ENCODE results near the gene PRLR. TPM values are rescaled to one million over a fixed set of nuclear protein-coding genes. Genes with fewer than 3 reads are reported as not detected.

PRLR gene
- total RNA-seq, 2 experiments from 2014 or later = not detected

GRCh38 chr5:35069188-35069587, 161.1 kb downstream of the PRLR start:
- Mint-ChIP-seq H3K9me3 (no peaks in the 10 kb centered on the region), H3K36me3 (no peaks in the 10 kb centered on the region), H3K4me3 (no peak overlapping the region), H3K27me3 (peaks cover 22% of the 10 kb centered on the region), H3K4me1 (ENCODE audit: low read depth) (no peaks in the 10 kb centered on the region), H3K27ac (no peak overlapping the region)
- CTCF ChIA-PET = no interaction called here
- DNase-seq = no peak
- POLR2A ChIA-PET = no interaction called here
- intact Hi-C loops (cut with micrococcal nuclease) = no loop called here

GRCh38 chr5:35067985-35068384, 162.3 kb downstream of the PRLR start:
- H3K4me1 Mint-ChIP-seq (ENCODE audit: low read depth) = no peaks in the 10 kb centered on the region
- no peak overlapping the region for H3K27ac Mint-ChIP-seq
- intact Hi-C loops (cut with micrococcal nuclease) = no loop called here
- DNase-seq = no peak
- H3K9me3 Mint-ChIP-seq = no peaks in the 10 kb centered on the region
- peaks cover 24% of the 10 kb centered on the region for H3K27me3 Mint-ChIP-seq
- H3K4me3 Mint-ChIP-seq = no peak overlapping the region
- POLR2A ChIA-PET = no interaction called here
- no peaks in the 10 kb centered on the region for H3K36me3 Mint-ChIP-seq
- CTCF ChIA-PET = no interaction called here

GRCh38 chr5:35066260-35066795, 164.0 kb downstream of the PRLR start:
- no peak for DNase-seq
- ChIA-PET CTCF (interaction anchor here (0.6 kb wide), 1 partner anchor 1218 kb away, joined by 3 read pairs; no protein-coding TSS in a partner anchor), POLR2A (no interaction called here)
- intact Hi-C loops (cut with micrococcal nuclease) = no loop called here
- Mint-ChIP-seq H3K27me3 (peaks cover 24% of the 10 kb centered on the region), H3K27ac (no peak overlapping the region), H3K4me1 (ENCODE audit: low read depth) (no peaks in the 10 kb centered on the region), H3K9me3 (no peaks in the 10 kb centered on the region), H3K36me3 (no peaks in the 10 kb centered on the region), H3K4me3 (no peak overlapping the region)

DNA sequence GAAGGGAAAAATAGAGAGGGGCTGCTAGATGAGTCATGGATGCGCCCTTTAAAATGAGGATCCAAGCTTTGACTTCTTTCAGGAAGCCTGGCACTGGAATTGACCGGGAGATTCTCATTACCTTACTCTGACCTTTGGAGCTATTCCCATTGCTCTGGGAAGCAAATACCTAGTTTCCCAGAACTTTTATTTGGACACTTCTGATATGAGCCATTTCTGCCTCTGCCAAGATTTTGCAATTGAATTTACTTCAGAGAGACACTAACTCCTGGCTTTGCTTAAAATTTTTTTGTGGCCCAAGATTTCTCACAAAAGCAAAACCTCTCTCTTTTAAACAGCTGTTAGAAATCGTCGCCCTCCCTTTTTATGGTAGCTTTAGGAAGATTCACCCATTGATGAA, 166.9 kb downstream of the PRLR start:
- no peak overlapping the region for H3K27ac Mint-ChIP-seq
- H3K4me1 Mint-ChIP-seq (ENCODE audit: low read depth) = peaks cover 2% of the 10 kb centered on the region
- no peaks in the 10 kb centered on the region for H3K36me3 Mint-ChIP-seq
- no peaks in the 10 kb centered on the region for H3K9me3 Mint-ChIP-seq
- H3K4me3 Mint-ChIP-seq = no peak overlapping the region
- DNase-seq = no peak
- H3K27me3 Mint-ChIP-seq = peaks cover 25% of the 10 kb centered on the region
- ChIA-PET POLR2A (no interaction called here), CTCF (no interaction called here)
- intact Hi-C loops (cut with micrococcal nuclease) = no loop called here

- H3K36me3 Mint-ChIP-seq = no peaks in the 10 kb centered on the region
- DNase-seq = no peak
- peaks cover 10% of the 10 kb centered on the region for H3K4me1 Mint-ChIP-seq (ENCODE audit: low read depth)
- no peaks in the 10 kb centered on the region for H3K9me3 Mint-ChIP-seq
- H3K4me3 Mint-ChIP-seq = no peak overlapping the region
- POLR2A ChIA-PET = interaction anchor here (0.5 kb wide), 1 partner anchor 1648 kb away, joined by 4 read pairs; no protein-coding TSS in a partner anchor
- peaks cover 24% of the 10 kb centered on the region for H3K27me3 Mint-ChIP-seq
- intact Hi-C loops (cut with micrococcal nuclease) = no loop called here
- no peak overlapping the region for H3K27ac Mint-ChIP-seq
- CTCF ChIA-PET = no interaction called here
Observed at GRCh38 chr5:35061211-35061770, 169.0 kb downstream of the PRLR start.

- peaks cover 25% of the 10 kb centered on the region for H3K27me3 Mint-ChIP-seq
- DNase-seq = no peak
- peaks cover 10% of the 10 kb centered on the region for H3K4me1 Mint-ChIP-seq (ENCODE audit: low read depth)
- intact Hi-C loops (cut with micrococcal nuclease) = no loop called here
- H3K36me3 Mint-ChIP-seq = no peaks in the 10 kb centered on the region
- ChIA-PET POLR2A (no interaction called here), CTCF (no interaction called here)
- H3K27ac Mint-ChIP-seq = no peak overlapping the region
- no peaks in the 10 kb centered on the region for H3K9me3 Mint-ChIP-seq
- H3K4me3 Mint-ChIP-seq = no peak overlapping the region
Observed at GRCh38 chr5:35060236-35060635, 170.1 kb downstream of the PRLR start.

- POLR2A ChIA-PET = no interaction called here
- CTCF ChIA-PET = no interaction called here
- Mint-ChIP-seq H3K4me3 (no peak overlapping the region), H3K9me3 (no peaks in the 10 kb centered on the region), H3K4me1 (ENCODE audit: low read depth) (peaks cover 10% of the 10 kb centered on the region), H3K36me3 (no peaks in the 10 kb centered on the region), H3K27me3 (peaks cover 28% of the 10 kb centered on the region), H3K27ac (no peak overlapping the region)
- no peak for DNase-seq
- intact Hi-C loops (cut with micrococcal nuclease) = no loop called here
Observed at GRCh38 chr5:35059251-35059650, 171.0 kb downstream of the PRLR start.

- Mint-ChIP-seq H3K27ac (no peak overlapping the region), H3K4me1 (ENCODE audit: low read depth) (peaks cover 10% of the 10 kb centered on the region), H3K27me3 (peaks cover 28% of the 10 kb centered on the region), H3K36me3 (no peaks in the 10 kb centered on the region), H3K4me3 (no peak overlapping the region), H3K9me3 (no peaks in the 10 kb centered on the region)
- CTCF ChIA-PET = no interaction called here
- DNase-seq = no peak
- intact Hi-C loops (cut with micrococcal nuclease) = loop anchor here (1.0 kb wide), 1 partner anchor 72 kb away; no protein-coding TSS in a partner anchor
- POLR2A ChIA-PET = no interaction called here
Observed at GRCh38 chr5:35058374-35058788, 171.9 kb downstream of the PRLR start.

- H3K9me3 Mint-ChIP-seq = no peaks in the 10 kb centered on the region
- H3K4me1 Mint-ChIP-seq (ENCODE audit: low read depth) = peaks cover 10% of the 10 kb centered on the region
- CTCF ChIA-PET = interaction anchor here (0.6 kb wide), 1 partner anchor 1209 kb away, joined by 3 read pairs; no protein-coding TSS in a partner anchor
- H3K4me3 Mint-ChIP-seq = no peak overlapping the region
- POLR2A ChIA-PET = no interaction called here
- H3K27ac Mint-ChIP-seq = no peak overlapping the region
- intact Hi-C loops (cut with micrococcal nuclease) = no loop called here
- H3K27me3 Mint-ChIP-seq = peaks cover 27% of the 10 kb centered on the region
- no peaks in the 10 kb centered on the region for H3K36me3 Mint-ChIP-seq
- no peak for DNase-seq
Observed at GRCh38 chr5:35056686-35057085, 173.6 kb downstream of the PRLR start.

- Mint-ChIP-seq H3K36me3 (no peaks in the 10 kb centered on the region), H3K9me3 (no peaks in the 10 kb centered on the region), H3K27ac (no peak overlapping the region), H3K27me3 (peaks cover 35% of the 10 kb centered on the region), H3K4me3 (no peak overlapping the region), H3K4me1 (ENCODE audit: low read depth) (peaks cover 2% of the 10 kb centered on the region)
- intact Hi-C loops (cut with micrococcal nuclease) = no loop called here
- CTCF ChIA-PET = no interaction called here
- no peak for DNase-seq
- POLR2A ChIA-PET = no interaction called here
Observed at GRCh38 chr5:35052838-35053237, 177.4 kb downstream of the PRLR start.

- H3K4me3 Mint-ChIP-seq = no peak overlapping the region
- H3K9me3 Mint-ChIP-seq = no peaks in the 10 kb centered on the region
- peaks cover 26% of the 10 kb centered on the region for H3K27me3 Mint-ChIP-seq
- H3K27ac Mint-ChIP-seq = no peak overlapping the region
- POLR2A ChIA-PET = no interaction called here
- CTCF ChIA-PET = no interaction called here
- H3K4me1 Mint-ChIP-seq (ENCODE audit: low read depth) = no peaks in the 10 kb centered on the region
- no peak for DNase-seq
- intact Hi-C loops (cut with micrococcal nuclease) = no loop called here
- H3K36me3 Mint-ChIP-seq = no peaks in the 10 kb centered on the region
Observed at GRCh38 chr5:35050541-35051126, 179.7 kb downstream of the PRLR start.

DNA sequence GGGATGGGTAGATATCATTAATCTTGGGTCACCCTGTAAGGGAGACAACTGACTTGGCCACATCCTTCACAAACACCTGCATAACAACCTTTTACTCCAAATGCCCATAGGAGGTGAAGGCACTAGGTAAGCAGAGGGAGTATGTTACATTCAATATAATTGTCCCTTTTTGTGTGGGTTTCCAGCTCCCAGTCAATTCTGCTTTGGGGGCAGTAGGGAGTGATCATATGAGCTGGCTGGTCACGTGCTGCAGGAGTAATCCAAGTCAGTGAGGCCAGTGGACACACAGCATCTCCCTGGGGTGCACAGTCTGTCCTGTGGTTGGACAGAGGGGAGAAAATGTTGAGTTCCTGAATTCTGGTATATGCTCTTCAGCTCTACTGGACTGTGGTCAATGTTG, 181.4 kb downstream of the PRLR start:
- intact Hi-C loops (cut with micrococcal nuclease) = no loop called here
- Mint-ChIP-seq H3K4me1 (ENCODE audit: low read depth) (no peaks in the 10 kb centered on the region), H3K27me3 (peaks cover 22% of the 10 kb centered on the region), H3K36me3 (no peaks in the 10 kb centered on the region), H3K27ac (no peak overlapping the region), H3K4me3 (no peak overlapping the region), H3K9me3 (no peaks in the 10 kb centered on the region)
- CTCF ChIA-PET = no interaction called here
- POLR2A ChIA-PET = no interaction called here
- no peak for DNase-seq

DNA sequence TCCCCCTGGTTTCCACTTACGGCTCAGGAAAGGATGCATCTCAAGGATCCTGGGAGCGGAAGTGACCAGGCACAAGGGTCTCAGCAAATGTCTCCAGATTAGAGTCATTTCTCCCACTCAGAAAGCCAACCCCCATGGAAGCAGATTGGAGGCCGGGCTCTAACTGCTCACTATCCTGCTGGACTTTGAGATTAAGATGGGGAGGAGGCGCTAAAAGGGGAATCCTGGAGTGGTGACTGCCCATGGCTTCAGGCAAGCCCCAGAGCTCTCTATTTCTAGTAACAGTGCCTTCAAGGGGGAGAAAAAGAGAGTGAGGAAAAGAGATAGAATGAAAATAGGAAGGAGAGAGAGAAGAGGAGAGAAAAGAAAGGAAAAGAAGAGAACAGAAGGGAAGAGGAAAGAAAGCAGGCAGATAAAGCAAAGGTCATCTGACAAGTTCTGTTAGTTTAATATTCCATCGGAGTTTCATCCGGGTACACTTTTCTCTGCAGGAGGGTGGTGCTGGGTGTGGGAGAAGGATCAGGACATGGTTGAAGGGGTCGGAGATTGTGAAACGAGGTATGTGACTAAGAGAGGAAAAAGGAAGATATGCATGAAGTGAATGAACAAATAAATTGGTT, 182.4 kb downstream of the PRLR start, which contains the start of gene AGXT2:
Gene AGXT2 (minus strand): TSS at position 165 of the 620 bp plus-strand sequence. CDS start 57 bp downstream, at position 108.
- ChIA-PET POLR2A (interaction anchor here (0.6 kb wide), 1 partner anchor 879 kb away, joined by 3 read pairs; no protein-coding TSS in a partner anchor), CTCF (interaction anchor here (1.2 kb wide), 1 partner anchor 44 kb away, joined by 4 read pairs; no protein-coding TSS in a partner anchor)
- Mint-ChIP-seq H3K4me1 (ENCODE audit: low read depth) (no peaks in the 10 kb centered on the region), H3K27me3 (peaks cover 20% of the 10 kb centered on the region), H3K27ac (no peak within 1 kb of the TSS), H3K9me3 (no peaks in the 10 kb centered on the region), H3K36me3 (no peaks in the 10 kb centered on the region), H3K4me3 (no peak within 1 kb of the TSS)
- intact Hi-C loops (cut with micrococcal nuclease) = no loop called here
- DNase-seq = no peak
